Activated CD8-positive, alpha-beta T cell treated with anti-CD3 and anti-CD28 coated beads for 36 hours (primary cell): ENCODE measurements around the gene C5orf34. TPM values are rescaled to one million over a fixed set of nuclear protein-coding genes. Genes with fewer than 3 reads are reported as not detected.
"Not testable (repeated sequence)": the region's sequence is repeated elsewhere in the genome, so short reads cannot be mapped to it uniquely, and the experiment has no call there.

Source experiments
- ATAC-seq: fragments of 200-7000 bp; cut with Tn5 transposase; one replicate; pipeline ENCODE4 v1.10.0; 2021; ENCODE audit warnings: mild to moderate bottlenecking, moderate library complexity
- CTCF ChIA-PET: fragments of 350-600 bp; sonication (Branson Sonifier 250); formaldehyde crosslinking; loops from one replicate; lab custom pipeline; 2021; ENCODE audit warnings: antibody characterized with exemption; lab: Charles Lee
- POLR2A ChIA-PET: fragments of 350-600 bp; sonication (Branson Sonifier 250); formaldehyde crosslinking; loops from one replicate; lab custom pipeline; 2021; ENCODE audit warnings: antibody characterized with exemption; lab: Charles Lee
- DNase-seq: peaks from one replicate; pipeline ENCODE4 v3.0.0-alpha.2; 2020
- H3K27ac Mint-ChIP-seq: one replicate; pipeline ENCODE4 v1.8.0; 2021; ENCODE audit warnings: mild to moderate bottlenecking, mixed read lengths
- H3K27me3 Mint-ChIP-seq: one replicate; pipeline ENCODE4 v1.8.0; 2021; ENCODE audit warnings: mixed read lengths
- H3K36me3 Mint-ChIP-seq: one replicate; pipeline ENCODE4 v1.8.0; 2021; ENCODE audit warnings: low read depth, mixed read lengths
- H3K4me1 Mint-ChIP-seq: one replicate; pipeline ENCODE4 v1.8.0; 2021; ENCODE audit warnings: low read depth, mixed read lengths
- H3K4me3 Mint-ChIP-seq: one replicate; pipeline ENCODE4 v1.8.0; 2021; ENCODE audit warnings: mild to moderate bottlenecking, moderate library complexity, mixed read lengths
- H3K9me3 Mint-ChIP-seq: one replicate; pipeline ENCODE4 v1.8.0; 2021; ENCODE audit warnings: mixed read lengths
- CTCF ChIP-seq: fragments of 200-600 bp; IDR thresholded peaks from one replicate; pipeline ENCODE4 v1.8.0; 2022; ENCODE audit warnings: antibody characterized with exemption, mild to moderate bottlenecking
- intact Hi-C: fragments of 100-400 bp; cut with micrococcal nuclease; formaldehyde crosslinking; loops from one replicate; pipeline ENCODE4 v1.10.0; 2022
- total RNA-seq, 2 experiments: library from RNA; stranded (reverse); gene quantifications; one replicate each; pipeline ENCODE4 v1.2.3, GENCODE V29; 2021

C5orf34 gene
- total RNA-seq, 2 experiments from 2014 or later = 9.1 to 10.5 TPM

DNA sequence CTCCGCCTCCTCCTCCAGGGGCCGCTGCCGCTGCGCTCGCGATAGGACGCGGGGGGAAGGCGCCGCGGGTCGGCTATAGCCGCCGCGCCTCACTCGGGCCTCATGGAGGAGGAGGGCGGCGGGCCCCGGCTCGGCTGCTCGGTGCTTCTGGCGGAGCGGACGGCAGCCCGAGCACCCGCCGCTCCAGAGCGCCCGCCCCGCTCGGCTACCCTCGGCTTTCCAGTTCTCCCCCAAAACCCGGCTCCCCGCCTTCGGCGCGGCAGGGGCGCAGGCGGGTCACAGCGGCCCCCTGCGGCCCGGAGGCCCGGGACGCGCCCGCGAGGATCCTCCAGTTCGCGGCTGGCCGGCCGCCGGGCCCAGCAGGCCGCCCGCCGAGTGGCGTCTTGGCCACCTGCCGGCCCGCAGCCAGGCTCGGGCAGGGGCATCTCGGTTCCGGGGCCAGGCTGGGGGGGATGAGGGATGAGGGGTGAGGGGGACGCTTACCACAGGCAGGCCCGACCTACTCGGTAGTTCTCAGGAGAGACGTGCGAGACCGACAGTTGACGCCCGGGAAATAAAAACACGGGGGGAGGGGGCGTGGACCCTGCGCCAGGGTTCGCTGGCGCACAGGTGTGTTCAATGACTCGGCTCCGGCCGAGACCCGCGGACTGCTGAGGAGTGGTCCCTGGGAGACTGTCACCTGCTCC is 42.1 kb upstream of the C5orf34 start, which contains the start of gene PAIP1:
Gene PAIP1, minus strand, starts transcription at position 221 of the 686 bp plus-strand sequence. CDS start 231 bp downstream, outside the sequence.
- H3K36me3 Mint-ChIP-seq = peaks cover 4% of the 10 kb centered on the region
- intact Hi-C loops = loop anchor here (2.0 to 5.0 kb wide), 2 partner anchors 45 to 72 kb away; partner anchors contain the start of gene NNT
- peak; percentile 83 for DNase-seq
- peak; percentile 69 for TF ChIP-seq CTCF
- H3K27me3 Mint-ChIP-seq = peaks cover 1% of the 10 kb centered on the region
- H3K4me1 Mint-ChIP-seq = peaks cover 17% of the 10 kb centered on the region
- ChIA-PET POLR2A (interaction anchor here (1.0 to 3.1 kb wide), 5 partner anchors 12 to 73 kb away, joined by 4 to 14 read pairs (median 8); partner anchors contain the start of genes NNT and TMEM267), CTCF (interaction anchor here (1.0 kb wide), 2 partner anchors 46 to 73 kb away, joined by 3 to 4 read pairs; partner anchors contain the start of genes NNT and TMEM267)
- peak within 1 kb of the TSS; percentile 87 for H3K4me3 Mint-ChIP-seq
- peak within 1 kb of the TSS; percentile 93 for H3K27ac Mint-ChIP-seq
- ATAC-seq = peak; percentile 87
- no peaks in the 10 kb centered on the region for H3K9me3 Mint-ChIP-seq

- not testable (repeated sequence) for H3K27me3 Mint-ChIP-seq, H3K27ac Mint-ChIP-seq, H3K36me3 Mint-ChIP-seq, ATAC-seq, DNase-seq, H3K9me3 Mint-ChIP-seq
- peak overlapping the region; percentile 87 for H3K4me3 Mint-ChIP-seq
- POLR2A ChIA-PET = interaction anchor here (0.7 to 3.1 kb wide), 6 partner anchors 12 to 73 kb away, joined by 3 to 14 read pairs (median 6); partner anchors contain the start of genes C5orf34, NNT and TMEM267
- CTCF ChIA-PET = interaction anchor here (3.6 kb wide), 1 partner anchor 15 kb away, joined by 16 read pairs; no protein-coding TSS in a partner anchor
- H3K4me1 Mint-ChIP-seq = peaks cover 17% of the 10 kb centered on the region
- intact Hi-C loops = loop anchor here (2.0 to 5.0 kb wide), 2 partner anchors 46 to 72 kb away; partner anchors contain the start of gene NNT
Observed at GRCh38 chr5:43556607-43556856, 41.6 kb upstream of the C5orf34 start.

DNA sequence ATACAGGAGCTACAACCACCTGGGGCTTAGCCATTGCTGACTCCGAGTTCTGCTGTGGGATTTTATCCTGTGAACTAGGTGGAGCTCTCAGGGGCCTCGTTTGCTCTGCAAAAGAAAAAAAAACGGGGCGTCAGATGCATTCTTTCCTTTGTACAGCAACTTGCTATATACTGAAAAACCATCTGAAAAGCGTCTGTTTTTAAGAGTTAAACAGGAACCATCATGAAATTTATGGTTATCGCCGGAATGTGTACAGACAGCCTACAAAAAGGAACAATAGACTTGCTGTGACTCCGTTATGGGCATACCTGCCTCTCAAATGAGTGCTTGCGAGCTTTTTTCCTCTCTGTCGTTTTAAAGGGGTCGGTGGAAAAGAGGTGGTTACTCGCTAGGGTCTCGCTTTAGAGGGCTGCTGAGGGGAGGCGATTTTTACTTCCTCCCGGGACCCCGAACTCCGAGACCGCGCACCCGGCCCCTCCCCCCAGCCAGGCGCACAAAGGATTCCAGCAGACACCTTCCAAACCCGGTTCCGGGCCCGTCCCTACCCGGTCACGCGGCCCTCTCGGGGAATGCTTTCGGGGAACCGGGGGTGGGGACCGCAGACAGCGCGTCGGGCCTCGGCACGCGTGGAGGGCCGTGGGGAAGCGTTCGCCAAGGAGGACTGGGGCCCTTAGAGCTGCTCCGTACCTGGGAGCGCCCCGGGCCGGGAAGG is 41.1 kb upstream of the C5orf34 start:
- TF ChIP-seq CTCF = no peak
- Mint-ChIP-seq H3K9me3 (no peaks in the 10 kb centered on the region), H3K36me3 (peaks cover 5% of the 10 kb centered on the region), H3K27me3 (no peaks in the 10 kb centered on the region), H3K4me3 (peak overlapping the region; percentile 87), H3K4me1 (peaks cover 18% of the 10 kb centered on the region), H3K27ac (peak overlapping the region; percentile 89)
- ATAC-seq (peak; percentile 4), DNase-seq (peak; percentile 52)
- CTCF ChIA-PET = interaction anchor here (2.4 to 3.6 kb wide), 2 partner anchors 15 to 53 kb away, joined by 5 to 16 read pairs; no protein-coding TSS in a partner anchor
- intact Hi-C loops = loop anchor here (2.0 to 5.0 kb wide), 2 partner anchors 46 to 71 kb away; partner anchors contain the start of gene NNT
- POLR2A ChIA-PET = interaction anchor here (0.7 to 3.1 kb wide), 8 partner anchors 12 to 72 kb away, joined by 3 to 14 read pairs (median 3); partner anchors contain the start of genes C5orf34, NNT and TMEM267

GRCh38 chr5:43554497-43554896 is 39.5 kb upstream of the C5orf34 start:
- no peaks in the 10 kb centered on the region for H3K9me3 Mint-ChIP-seq
- DNase-seq (no peak), ATAC-seq (no peak)
- H3K27ac Mint-ChIP-seq = no peak overlapping the region
- no peaks in the 10 kb centered on the region for H3K27me3 Mint-ChIP-seq
- TF ChIP-seq CTCF = no peak
- intact Hi-C loops = no loop called here
- POLR2A ChIA-PET = interaction anchor here (0.9 to 1.3 kb wide), 3 partner anchors 9 to 69 kb away, joined by 3 to 5 read pairs (median 4); partner anchors contain the start of gene NNT
- peaks cover 11% of the 10 kb centered on the region for H3K36me3 Mint-ChIP-seq
- H3K4me3 Mint-ChIP-seq = no peak overlapping the region
- peaks cover 22% of the 10 kb centered on the region for H3K4me1 Mint-ChIP-seq
- CTCF ChIA-PET = interaction anchor here (1.5 to 3.6 kb wide), 4 partner anchors 13 to 165 kb away, joined by 3 to 16 read pairs (median 6); partner anchors contain the start of gene TMEM267

DNA sequence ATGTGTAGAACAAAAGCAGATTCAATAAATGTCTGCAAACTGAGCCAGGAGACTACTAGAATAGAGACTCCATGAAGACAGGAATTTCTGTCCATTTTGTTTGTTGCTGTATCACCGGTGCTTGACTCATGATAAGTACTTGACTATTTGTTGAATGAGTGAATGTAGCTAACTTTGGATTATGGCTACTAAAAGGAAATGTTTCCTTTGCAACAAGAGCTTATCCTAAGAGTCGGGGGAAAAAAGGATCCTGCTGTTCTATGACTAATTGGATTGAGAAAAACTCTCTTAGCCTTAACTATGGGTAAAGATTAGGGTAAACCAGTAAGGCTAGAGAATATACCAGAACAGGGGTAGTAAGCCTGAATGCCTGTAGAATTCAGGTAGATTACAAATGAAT is 38.4 kb upstream of the C5orf34 start:
- TF ChIP-seq CTCF = no peak
- Mint-ChIP-seq H3K27me3 (no peaks in the 10 kb centered on the region), H3K4me3 (no peak overlapping the region), H3K9me3 (no peaks in the 10 kb centered on the region), H3K4me1 (peaks cover 21% of the 10 kb centered on the region), H3K27ac (no peak overlapping the region), H3K36me3 (peaks cover 15% of the 10 kb centered on the region)
- ChIA-PET CTCF (interaction anchor here (0.9 to 3.6 kb wide), 6 partner anchors 9 to 164 kb away, joined by 3 to 16 read pairs (median 4); partner anchors contain the start of gene NNT), POLR2A (interaction anchor here (0.7 to 1.3 kb wide), 3 partner anchors 8 to 70 kb away, joined by 3 to 4 read pairs (median 3); partner anchors contain the start of gene TMEM267)
- intact Hi-C loops = no loop called here
- ATAC-seq = no peak
- no peak for DNase-seq
